H1 (cell line): ENCODE results near the gene ANKRD31. TPM values are rescaled to one million over a fixed set of nuclear protein-coding genes. Genes with fewer than 3 reads are reported as not detected.

ENCODE experiments used
- CTCF ChIA-PET: fragments of 300-600 bp; sonication (Branson Sonifier 250); formaldehyde crosslinking; loops from one replicate; lab custom pipeline; 2021; ENCODE audit not compliant: partially characterized antibody; lab: Charles Lee
- POLR2A ChIA-PET: fragments of 300-600 bp; sonication (Branson Sonifier 250); formaldehyde crosslinking; loops from one replicate; lab custom pipeline; 2021; ENCODE audit warnings: inconsistent platforms; ENCODE audit not compliant: partially characterized antibody; lab: Charles Lee
- DNase-seq, 2 experiments: peaks; one replicate each; pipeline versions ENCODE4 v3.0.0 to v3.0.0-alpha.2; 2010 to 2022; ENCODE audit warnings: low spot score in 2 of 2, low read depth in 1 of 2, mixed read lengths in 1 of 2
- FAIRE-seq: peaks from 2 replicates; lab custom pipeline; 2011; peaks lifted over from hg19 to GRCh38; lab: Jason Lieb, UNC
- H2AFZ ChIP-seq: 2 replicates; pipeline ENCODE4 v1.8.1; 2012; ENCODE audit warnings: low read length, inconsistent platforms
- H2AK5ac ChIP-seq: 2 replicates; pipeline ENCODE4 v1.6.1; 2013; ENCODE audit warnings: low read depth, low read length
- H2BK120ac ChIP-seq: replicated peaks from 2 replicates; pipeline ENCODE3; 2013; ENCODE audit warnings: low read depth, low read length, inconsistent platforms
- H2BK12ac ChIP-seq: 2 replicates; pipeline ENCODE4 v1.6.1; 2013; ENCODE audit warnings: low read depth, low read length
- H2BK15ac ChIP-seq: 2 replicates; pipeline ENCODE4 v1.6.1; 2013; ENCODE audit warnings: low read length
- H2BK20ac ChIP-seq: 2 replicates; pipeline ENCODE4 v1.6.1; 2013; ENCODE audit warnings: low read length
- H2BK5ac ChIP-seq: 2 replicates; pipeline ENCODE4 v1.6.1; 2013; ENCODE audit warnings: low read depth, low read length
- H3K14ac ChIP-seq: 2 replicates; pipeline ENCODE4 v1.6.1; 2013; ENCODE audit warnings: inconsistent platforms; ENCODE audit not compliant: insufficient read length
- H3K18ac ChIP-seq: 2 replicates; pipeline ENCODE4 v1.6.1; 2013; ENCODE audit warnings: low read length; ENCODE audit errors: extremely low read depth
- H3K23ac ChIP-seq: 2 replicates; pipeline ENCODE4 v1.6.1; 2013; ENCODE audit warnings: inconsistent platforms; ENCODE audit not compliant: insufficient read length
- H3K23me2 ChIP-seq: 2 replicates; pipeline ENCODE4 v1.6.1; 2013; ENCODE audit warnings: low read depth, low read length
- H3K27ac ChIP-seq: 2 replicates; pipeline ENCODE4 v1.6.1; 2011; ENCODE audit warnings: low read depth, low read length, inconsistent platforms
- H3K27me3 ChIP-seq, 4 experiments: replicated peaks in 1 of 4; 1 replicate in 1 of 4; 2 replicates in 3 of 4; pipeline versions ENCODE4 v1.6.1 to v1.8.1; 2011 to 2013; ENCODE audit warnings: low read length in 3 of 4, mild to moderate bottlenecking in 3 of 4, inconsistent platforms in 2 of 4, mixed read lengths in 2 of 4, moderate library complexity in 1 of 4; ENCODE audit not compliant: control insufficient read depth in 3 of 4, insufficient read depth in 3 of 4; ENCODE audit errors: extremely low read depth in 1 of 4
- H3K36me3 ChIP-seq, 4 experiments: 2 replicates each; pipeline versions ENCODE4 v1.6.1 to v1.8.1; 2011 to 2013; ENCODE audit warnings: mild to moderate bottlenecking in 4 of 4, low read length in 3 of 4, moderate library complexity in 2 of 4, control low read depth in 1 of 4, inconsistent platforms in 1 of 4; ENCODE audit not compliant: insufficient read depth in 4 of 4, control insufficient read depth in 2 of 4
- H3K4ac ChIP-seq: replicated peaks from 2 replicates; pipeline ENCODE3; 2013; ENCODE audit warnings: low read length, low read depth, mixed read lengths, inconsistent platforms; ENCODE audit not compliant: insufficient read length
- H3K4me1 ChIP-seq, 4 experiments: replicated peaks in 1 of 4; 1 replicate in 1 of 4; 2 replicates in 3 of 4; pipeline versions ENCODE4 v1.6.1 to v1.8.1; 2011 to 2013; ENCODE audit warnings: low read length in 3 of 4, inconsistent platforms in 2 of 4, mixed read lengths in 1 of 4; ENCODE audit not compliant: insufficient read depth in 4 of 4, control insufficient read depth in 3 of 4
- H3K4me2 ChIP-seq, 2 experiments: 2 replicates each; pipeline versions ENCODE4 v1.6.1 to v1.8.1; 2011 to 2013; ENCODE audit warnings: low read depth in 2 of 2, low read length in 2 of 2, control low read depth in 1 of 2, inconsistent platforms in 1 of 2, mild to moderate bottlenecking in 1 of 2; ENCODE audit not compliant: insufficient read depth in 1 of 2
- H3K4me3 ChIP-seq, 4 experiments: fragments of 200-600, 300-600 bp in 1 of 4; sonication (generic), shearing (Covaris generic), sonication (Bioruptor Twin) in 1 of 4; 2 replicates each; pipeline versions ENCODE4 v1.5.1 to v1.8.1; 2011 to 2016; ENCODE audit warnings: low read length in 4 of 4, low read depth in 3 of 4, control low read depth in 2 of 4, inconsistent platforms in 2 of 4, mild to moderate bottlenecking in 2 of 4, mixed read lengths in 1 of 4, moderate library complexity in 1 of 4; ENCODE audit not compliant: insufficient read depth in 2 of 4; ENCODE audit errors: extremely low read depth in 1 of 4
- H3K56ac ChIP-seq: replicated peaks from 2 replicates; pipeline ENCODE3; 2013; ENCODE audit warnings: low read depth, mild to moderate bottlenecking, mixed read lengths, low read length, inconsistent platforms; ENCODE audit not compliant: insufficient read length
- H3K79me1 ChIP-seq: 2 replicates; pipeline ENCODE4 v1.6.1; 2013; ENCODE audit warnings: low read depth, low read length, control low read depth
- H3K79me2 ChIP-seq, 2 experiments: 2 replicates each; pipeline versions ENCODE4 v1.6.1 to v1.8.1; 2012 to 2013; ENCODE audit warnings: low read length in 2 of 2, mild to moderate bottlenecking in 2 of 2, inconsistent platforms in 1 of 2; ENCODE audit not compliant: insufficient read depth in 2 of 2, control insufficient read depth in 1 of 2
- H3K9ac ChIP-seq, 4 experiments: replicated peaks in 1 of 4; 1 replicate in 1 of 4; 2 replicates in 3 of 4; pipeline versions ENCODE4 v1.6.1 to v1.8.1; 2011 to 2013; ENCODE audit warnings: low read depth in 3 of 4, low read length in 3 of 4, control low read depth in 2 of 4, mild to moderate bottlenecking in 2 of 4, moderate library complexity in 2 of 4, inconsistent platforms in 1 of 4; ENCODE audit errors: extremely low read depth in 1 of 4
- H3K9me3 ChIP-seq, 2 experiments: 2 replicates each; pipeline versions ENCODE4 v1.6.1 to v1.8.1; 2012 to 2013; ENCODE audit warnings: mild to moderate bottlenecking in 2 of 2, moderate library complexity in 2 of 2, control low read depth in 1 of 2, inconsistent platforms in 1 of 2, low read depth in 1 of 2, low read length in 1 of 2, mixed read lengths in 1 of 2; ENCODE audit not compliant: insufficient read depth in 2 of 2
- H4K20me1 ChIP-seq, 2 experiments: replicated peaks in 1 of 2; 2 replicates each; pipeline versions ENCODE3 to v1.8.1; 2011 to 2013; ENCODE audit warnings: inconsistent platforms in 2 of 2, low read length in 2 of 2, mild to moderate bottlenecking in 1 of 2; ENCODE audit not compliant: insufficient read depth in 2 of 2, control insufficient read depth in 1 of 2
- H4K5ac ChIP-seq: 2 replicates; pipeline ENCODE4 v1.6.1; 2013; ENCODE audit warnings: low read length, low read depth, mixed read lengths, inconsistent platforms; ENCODE audit not compliant: insufficient read length
- H4K8ac ChIP-seq: 2 replicates; pipeline ENCODE4 v1.8.0; 2013; ENCODE audit warnings: mild to moderate bottlenecking, moderate library complexity, low read length, inconsistent platforms; ENCODE audit not compliant: insufficient read depth; ENCODE audit errors: extremely low read depth
- H4K91ac ChIP-seq: replicated peaks from 2 replicates; pipeline ENCODE3; 2013; ENCODE audit warnings: low read length, mixed read lengths, inconsistent platforms; ENCODE audit not compliant: insufficient read length
- CTCF ChIP-seq, 3 experiments: IDR thresholded peaks; 1 replicate in 2 of 3; 2 replicates in 1 of 3; pipeline versions ENCODE4 v1.5.1 to v1.6.1; 2011; ENCODE audit warnings: low read length in 3 of 3, mild to moderate bottlenecking in 3 of 3, inconsistent platforms in 2 of 3, low read depth in 1 of 3, moderate library complexity in 1 of 3; ENCODE audit not compliant: insufficient read depth in 1 of 3; ENCODE audit errors: control extremely low read depth in 1 of 3
- RAD21 ChIP-seq, 2 experiments: IDR thresholded peaks in 1 of 2; conservative IDR thresholded peaks in 1 of 2; 2 replicates each; pipeline ENCODE4 v1.6.1; 2011; ENCODE audit warnings: low read depth in 2 of 2, low read length in 2 of 2, improper control_type of control experiment in 1 of 2, inconsistent platforms in 1 of 2, mild to moderate bottlenecking in 1 of 2, moderate library complexity in 1 of 2
- TAF1 ChIP-seq: IDR thresholded peaks from 2 replicates; pipeline ENCODE4 v1.6.1; 2011; ENCODE audit warnings: mild to moderate bottlenecking, low read depth, low read length
- polyA plus RNA-seq, 7 experiments: library from polyadenylated mRNA; depleted of rRNA in 3 of 7; stranded (reverse) in 5 of 7; unstranded in 2 of 7; fragments of >200 nt in 5 of 7; fragments of 200-250 nt in 2 of 7; gene quantifications; 1 replicate in 5 of 7; 2 replicates in 1 of 7; 4 replicates in 1 of 7; pipeline versions ENCODE4 v1.2.1 to v1.2.3, GENCODE V29; 2011 to 2013; ENCODE audit warnings: missing spikeins in 2 of 7, mixed read lengths in 2 of 7
- total RNA-seq: library from RNA; stranded (reverse); fragmentation: NEBNext Ultra II Directional; extraction: Animal tissue kit (Norgen Biotek cat#: 25700); gene quantifications from 2 replicates; pipeline ENCODE4 v1.2.1, GENCODE V29; 2021

The ANKRD31 gene
- total and polyA plus RNA-seq, 2 of the 8 experiments (the other 6 are each of a cell fraction or from before 2014, with no cell fraction given): 0.05 to 0.06 TPM

DNA sequence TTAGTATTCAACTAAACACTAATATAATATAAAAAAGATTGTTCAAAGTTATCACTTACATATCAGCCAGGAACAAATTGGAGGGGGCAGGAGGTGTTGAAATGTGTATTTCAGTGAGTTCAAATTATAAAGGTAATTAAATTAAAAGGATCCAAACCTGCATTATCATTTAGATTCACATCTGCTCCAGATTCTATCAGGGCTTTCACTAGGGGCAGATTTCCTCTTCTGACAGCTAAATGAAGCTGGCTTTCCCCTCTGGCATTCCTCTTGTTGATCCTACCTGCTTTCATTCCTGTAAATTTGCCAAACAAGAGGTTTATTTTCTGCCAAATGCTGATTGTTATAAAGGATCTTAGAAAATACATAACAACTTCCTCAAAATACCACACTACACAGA is 98.0 kb downstream of the ANKRD31 start:
- no peaks in the 10 kb centered on the region for H3K9me3 ChIP-seq
- no peak overlapping the region for H2BK15ac ChIP-seq
- H2AK5ac ChIP-seq: no peak overlapping the region
- no peaks in the 10 kb centered on the region for H3K27me3 ChIP-seq
- no peak overlapping the region for H3K9ac ChIP-seq
- H3K36me3 ChIP-seq: no peaks in the 10 kb centered on the region
- no peak overlapping the region for H2BK20ac ChIP-seq
- no peak overlapping the region for H2BK12ac ChIP-seq
- no peak overlapping the region for H3K18ac ChIP-seq
- no peak overlapping the region for H4K5ac ChIP-seq
- H3K79me1 ChIP-seq: no peaks in the 10 kb centered on the region
- peaks cover 0 to 7% (median 2%) of the 10 kb centered on the region in 4 experiments; a peak in 3 of 7 replicates for H3K4me1 ChIP-seq
- H3K56ac ChIP-seq: no peak overlapping the region
- POLR2A ChIA-PET: no interaction called here
- H4K20me1 ChIP-seq: no peaks in the 10 kb centered on the region
- no peak overlapping the region for H3K4ac ChIP-seq
- CTCF ChIA-PET: no interaction called here
- H3K23ac ChIP-seq: no peak overlapping the region
- H3K23me2 ChIP-seq: no peaks in the 10 kb centered on the region
- H2BK120ac ChIP-seq: no peak overlapping the region
- H3K79me2 ChIP-seq: no peaks in the 10 kb centered on the region
- TF ChIP-seq RAD21 (IDR thresholded peaks at IDR 0.05 in 1 of 2, conservative IDR thresholded peaks at IDR 0.05 in 1 of 2; ENCODE audit: low read depth in 2 of 2, low read length in 2 of 2) (0 out of 4 replicates have a peak, but pooled peaks of 1 of the 2 experiments have one; percentile 12), TAF1 (no peak), CTCF (IDR thresholded peaks at IDR 0.05; ENCODE audit: control extremely low read depth in 1 of 3, insufficient read depth in 1 of 3, low read depth in 1 of 3, low read length in 3 of 3) (peak in 1 of 3 experiments; percentile 11; a peak in 1 of 4 replicates)
- H2AFZ ChIP-seq: no peak overlapping the region
- DNase-seq: no peak
- no peak overlapping the region for H2BK5ac ChIP-seq
- no peak overlapping the region for H3K4me2 ChIP-seq
- no peak overlapping the region for H3K4me3 ChIP-seq
- no peak overlapping the region for H4K8ac ChIP-seq
- no peak overlapping the region for H3K27ac ChIP-seq
- no peak overlapping the region for H4K91ac ChIP-seq
- no peak for FAIRE-seq
- H3K14ac ChIP-seq: no peak overlapping the region
